Esophagus muscularis mucosa (tissue), 3 donors: ENCODE measurements around the gene UBE4B.

Source experiments
- POLR2A ChIP-seq: fragments of 450-650 bp; IDR thresholded peaks from one replicate; pipeline ENCODE4 v1.6.1; 2017; ENCODE audit warnings: antibody characterized with exemption, moderate library complexity, mild to moderate bottlenecking, low read depth
- TF ChIP-seq, protein P1 (sequence below), 3 experiments: fragments of 200-600 bp in 2 of 3; fragments of 450-650 bp in 1 of 3; sonication (generic) in 2 of 3; IDR thresholded peaks; one replicate each; pipeline ENCODE4 v1.5.1; 2017 to 2019; ENCODE audit warnings: antibody characterized with exemption in 3 of 3, mild to moderate bottlenecking in 2 of 3, moderate library complexity in 1 of 3

DNA sequence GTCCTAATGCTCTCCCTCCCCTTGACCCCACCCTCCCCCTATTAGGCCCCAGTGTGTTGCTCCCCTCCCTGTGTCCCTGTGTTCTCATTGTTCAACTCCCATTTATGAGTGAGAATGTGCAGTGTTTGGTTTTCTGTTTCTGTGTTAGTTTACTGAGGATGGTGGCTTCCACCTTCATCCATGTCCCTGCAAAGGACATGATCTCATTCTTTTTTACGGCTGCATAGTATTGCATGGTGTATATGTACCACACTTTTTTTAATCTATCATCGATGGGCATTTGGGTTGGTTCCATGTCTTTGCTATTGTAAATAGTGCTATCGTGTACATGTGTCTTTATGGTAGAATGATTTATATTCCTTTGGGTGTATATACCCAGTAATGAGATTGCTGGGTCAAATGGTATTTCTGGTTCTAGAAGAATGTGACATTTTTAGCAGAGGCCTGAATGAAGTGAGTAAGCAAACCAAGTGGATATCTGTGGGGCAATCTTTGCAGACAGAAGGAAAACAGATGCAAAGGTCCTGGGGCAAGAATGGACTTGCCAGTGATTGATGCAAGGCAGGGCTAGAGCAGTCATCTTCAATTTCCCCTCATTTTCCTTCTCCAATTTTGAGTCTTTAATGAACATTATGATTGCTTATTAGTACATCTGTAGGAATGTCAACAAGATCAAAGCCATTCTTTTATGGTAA, 50.2 kb downstream of the UBE4B start:
- TF ChIP-seq, protein P1, sequence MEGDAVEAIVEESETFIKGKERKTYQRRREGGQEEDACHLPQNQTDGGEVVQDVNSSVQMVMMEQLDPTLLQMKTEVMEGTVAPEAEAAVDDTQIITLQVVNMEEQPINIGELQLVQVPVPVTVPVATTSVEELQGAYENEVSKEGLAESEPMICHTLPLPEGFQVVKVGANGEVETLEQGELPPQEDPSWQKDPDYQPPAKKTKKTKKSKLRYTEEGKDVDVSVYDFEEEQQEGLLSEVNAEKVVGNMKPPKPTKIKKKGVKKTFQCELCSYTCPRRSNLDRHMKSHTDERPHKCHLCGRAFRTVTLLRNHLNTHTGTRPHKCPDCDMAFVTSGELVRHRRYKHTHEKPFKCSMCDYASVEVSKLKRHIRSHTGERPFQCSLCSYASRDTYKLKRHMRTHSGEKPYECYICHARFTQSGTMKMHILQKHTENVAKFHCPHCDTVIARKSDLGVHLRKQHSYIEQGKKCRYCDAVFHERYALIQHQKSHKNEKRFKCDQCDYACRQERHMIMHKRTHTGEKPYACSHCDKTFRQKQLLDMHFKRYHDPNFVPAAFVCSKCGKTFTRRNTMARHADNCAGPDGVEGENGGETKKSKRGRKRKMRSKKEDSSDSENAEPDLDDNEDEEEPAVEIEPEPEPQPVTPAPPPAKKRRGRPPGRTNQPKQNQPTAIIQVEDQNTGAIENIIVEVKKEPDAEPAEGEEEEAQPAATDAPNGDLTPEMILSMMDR (IDR thresholded peaks at IDR 0.05): no peak
- no peak for TF ChIP-seq POLR2A
